Glutamatergic neuron (in vitro differentiated cells): ENCODE data around the gene PACRG. TPM values are rescaled to one million over a fixed set of nuclear protein-coding genes. Genes with fewer than 3 reads are reported as not detected.

Experiments used
- DNase-seq: peaks from one replicate; pipeline ENCODE4 v3.0.0; 2022
- H3K27ac Mint-ChIP-seq: one replicate; pipeline ENCODE4 v1.8.0; 2020; ENCODE audit warnings: mild to moderate bottlenecking, mixed read lengths, inconsistent platforms; ENCODE audit not compliant: unreplicated experiment
- H3K27me3 Mint-ChIP-seq: one replicate; pipeline ENCODE4 v1.8.0; 2020; ENCODE audit warnings: mild to moderate bottlenecking, moderate library complexity, mixed read lengths, inconsistent platforms; ENCODE audit not compliant: unreplicated experiment
- H3K36me3 Mint-ChIP-seq: one replicate; pipeline ENCODE4 v1.8.0; 2020; ENCODE audit warnings: mild to moderate bottlenecking, mixed read lengths, inconsistent platforms; ENCODE audit not compliant: unreplicated experiment
- H3K4me1 Mint-ChIP-seq: one replicate; pipeline ENCODE4 v1.8.0; 2020; ENCODE audit warnings: mild to moderate bottlenecking, low read depth, mixed read lengths, inconsistent platforms; ENCODE audit not compliant: unreplicated experiment
- H3K4me3 Mint-ChIP-seq: one replicate; pipeline ENCODE4 v1.8.0; 2020; ENCODE audit warnings: mild to moderate bottlenecking, mixed read lengths, inconsistent platforms; ENCODE audit not compliant: unreplicated experiment
- H3K9me3 Mint-ChIP-seq: one replicate; pipeline ENCODE4 v1.8.0; 2020; ENCODE audit warnings: mild to moderate bottlenecking, moderate library complexity, mixed read lengths, inconsistent platforms; ENCODE audit not compliant: unreplicated experiment
- CTCF ChIP-seq: fragments of 200-600 bp; sonication (generic); IDR thresholded peaks from one replicate; pipeline ENCODE4 v1.5.0; 2021; ENCODE audit not compliant: partially characterized antibody, unreplicated experiment
- total RNA-seq: library from RNA; stranded (reverse); fragmentation: NEBNext Ultra II Directional; extraction: Animal tissue kit (Norgen Biotek cat#: 25700); gene quantifications from one replicate; pipeline ENCODE4 v1.2.1, GENCODE V29; 2021; ENCODE audit not compliant: unreplicated experiment

Gene PACRG
- total RNA-seq, 1 donor from 2014 or later, result not detected

GRCh38 chr6:163099621-163100171 is 371.9 kb downstream of the PACRG start:
- Mint-ChIP-seq H3K27me3 (no peaks in the 10 kb centered on the region), H3K9me3 (no peaks in the 10 kb centered on the region), H3K27ac (no peak overlapping the region), H3K4me3 (no peak overlapping the region), H3K36me3 (no peaks in the 10 kb centered on the region), H3K4me1 (peaks cover 11% of the 10 kb centered on the region)
- no peak for TF ChIP-seq CTCF
- DNase-seq, result no peak

GRCh38 chr6:163100259-163100658 is 372.5 kb downstream of the PACRG start:
- Mint-ChIP-seq H3K9me3 (no peaks in the 10 kb centered on the region), H3K27ac (no peak overlapping the region), H3K4me3 (no peak overlapping the region), H3K27me3 (no peaks in the 10 kb centered on the region), H3K36me3 (no peaks in the 10 kb centered on the region), H3K4me1 (peaks cover 5% of the 10 kb centered on the region)
- TF ChIP-seq CTCF, result no peak
- DNase-seq, result no peak

- H3K27ac Mint-ChIP-seq, result no peak overlapping the region
- peaks cover 9% of the 10 kb centered on the region for H3K36me3 Mint-ChIP-seq
- H3K4me1 Mint-ChIP-seq, result no peaks in the 10 kb centered on the region
- peaks cover 4% of the 10 kb centered on the region for H3K9me3 Mint-ChIP-seq
- H3K4me3 Mint-ChIP-seq, result no peak overlapping the region
- DNase-seq, result no peak
- TF ChIP-seq CTCF, result no peak
- H3K27me3 Mint-ChIP-seq, result peaks cover 3% of the 10 kb centered on the region
Measured at GRCh38 chr6:163113358-163113962, 385.7 kb downstream of the PACRG start.

- no peak for DNase-seq
Measured at GRCh38 chr6:163118941-163119340, 391.2 kb downstream of the PACRG start.

More at GRCh38 chr6:163118941-163119340, 391.2 kb downstream of the PACRG start:
- peaks cover 3% of the 10 kb centered on the region for H3K27me3 Mint-ChIP-seq
- H3K4me3 Mint-ChIP-seq, result no peak overlapping the region
- peaks cover 8% of the 10 kb centered on the region for H3K9me3 Mint-ChIP-seq
- H3K27ac Mint-ChIP-seq, result no peak overlapping the region
- H3K4me1 Mint-ChIP-seq, result no peaks in the 10 kb centered on the region
- TF ChIP-seq CTCF, result no peak
- peaks cover 5% of the 10 kb centered on the region for H3K36me3 Mint-ChIP-seq
